Epithelial cell of proximal tubule (primary cell): ENCODE data around the gene AUH. TPM values are rescaled to one million over a fixed set of nuclear protein-coding genes. Genes with fewer than 3 reads are reported as not detected.

ENCODE experiments used
- DNase-seq: peaks from one replicate; pipeline ENCODE4 v3.0.0-alpha.2; 2011; ENCODE audit warnings: low read depth
- H3K4me3 ChIP-seq: 2 replicates; pipeline ENCODE4 v1.5.1; 2011; ENCODE audit warnings: low read depth, mild to moderate bottlenecking, low read length
- total RNA-seq: library from RNA; depleted of rRNA; stranded (reverse); fragments of >200 nt; gene quantifications from 2 replicates; pipeline ENCODE4 v1.2.3, GENCODE V29; 2015
- TF ChIP-seq, protein P1 (sequence below): conservative IDR thresholded peaks from 2 replicates; pipeline ENCODE4 v1.5.1; 2012; ENCODE audit warnings: low read depth, mild to moderate bottlenecking, low read length

AUH gene
- total RNA-seq, 1 donor from 2014 or later, result 16.8 TPM

- no peak for DNase-seq
- no peak overlapping the region for H3K4me3 ChIP-seq
- TF ChIP-seq, protein P1, sequence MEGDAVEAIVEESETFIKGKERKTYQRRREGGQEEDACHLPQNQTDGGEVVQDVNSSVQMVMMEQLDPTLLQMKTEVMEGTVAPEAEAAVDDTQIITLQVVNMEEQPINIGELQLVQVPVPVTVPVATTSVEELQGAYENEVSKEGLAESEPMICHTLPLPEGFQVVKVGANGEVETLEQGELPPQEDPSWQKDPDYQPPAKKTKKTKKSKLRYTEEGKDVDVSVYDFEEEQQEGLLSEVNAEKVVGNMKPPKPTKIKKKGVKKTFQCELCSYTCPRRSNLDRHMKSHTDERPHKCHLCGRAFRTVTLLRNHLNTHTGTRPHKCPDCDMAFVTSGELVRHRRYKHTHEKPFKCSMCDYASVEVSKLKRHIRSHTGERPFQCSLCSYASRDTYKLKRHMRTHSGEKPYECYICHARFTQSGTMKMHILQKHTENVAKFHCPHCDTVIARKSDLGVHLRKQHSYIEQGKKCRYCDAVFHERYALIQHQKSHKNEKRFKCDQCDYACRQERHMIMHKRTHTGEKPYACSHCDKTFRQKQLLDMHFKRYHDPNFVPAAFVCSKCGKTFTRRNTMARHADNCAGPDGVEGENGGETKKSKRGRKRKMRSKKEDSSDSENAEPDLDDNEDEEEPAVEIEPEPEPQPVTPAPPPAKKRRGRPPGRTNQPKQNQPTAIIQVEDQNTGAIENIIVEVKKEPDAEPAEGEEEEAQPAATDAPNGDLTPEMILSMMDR, result no peak
Measured at GRCh38 chr9:91271156-91271555, 90.6 kb downstream of the AUH start.

- H3K4me3 ChIP-seq, result no peak overlapping the region
- no peak for DNase-seq
- TF ChIP-seq, protein P1, result no peak
Measured at GRCh38 chr9:91269907-91270491, 91.7 kb downstream of the AUH start.

GRCh38 chr9:91266448-91266847 lies 95.3 kb downstream of the AUH start:
- H3K4me3 ChIP-seq, result no peak overlapping the region
- DNase-seq, result no peak
- TF ChIP-seq, protein P1, result no peak

GRCh38 chr9:91265514-91265913 lies 96.2 kb downstream of the AUH start:
- TF ChIP-seq, protein P1, result no peak
- H3K4me3 ChIP-seq, result no peak overlapping the region
- no peak for DNase-seq

GRCh38 chr9:91261417-91261816 lies 100.3 kb downstream of the AUH start:
- TF ChIP-seq, protein P1, result no peak
- no peak for DNase-seq

DNA sequence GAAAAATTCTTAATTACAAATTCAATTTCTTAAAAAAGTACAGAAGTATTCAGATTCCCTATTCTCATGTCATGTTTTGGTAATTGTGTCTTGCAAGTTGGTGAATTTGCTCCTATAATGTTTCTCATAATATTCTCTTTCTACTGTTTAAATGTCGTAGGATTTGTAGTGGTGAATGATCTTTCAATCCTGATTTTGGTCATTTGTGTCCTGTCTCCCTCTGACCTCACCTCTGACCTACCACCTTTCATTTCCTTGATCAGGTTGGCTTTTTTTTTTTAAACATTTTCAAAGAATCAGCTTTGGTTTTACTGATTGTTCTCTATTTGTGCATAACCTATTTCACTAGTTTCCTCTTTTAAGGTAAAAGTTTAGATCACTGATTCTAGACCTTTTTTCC lies 102.6 kb downstream of the AUH start:
- no peak overlapping the region for H3K4me3 ChIP-seq
- DNase-seq, result no peak
- TF ChIP-seq, protein P1, result no peak

More at GRCh38 chr9:91261417-91261816, 100.3 kb downstream of the AUH start:
- no peak overlapping the region for H3K4me3 ChIP-seq

DNA sequence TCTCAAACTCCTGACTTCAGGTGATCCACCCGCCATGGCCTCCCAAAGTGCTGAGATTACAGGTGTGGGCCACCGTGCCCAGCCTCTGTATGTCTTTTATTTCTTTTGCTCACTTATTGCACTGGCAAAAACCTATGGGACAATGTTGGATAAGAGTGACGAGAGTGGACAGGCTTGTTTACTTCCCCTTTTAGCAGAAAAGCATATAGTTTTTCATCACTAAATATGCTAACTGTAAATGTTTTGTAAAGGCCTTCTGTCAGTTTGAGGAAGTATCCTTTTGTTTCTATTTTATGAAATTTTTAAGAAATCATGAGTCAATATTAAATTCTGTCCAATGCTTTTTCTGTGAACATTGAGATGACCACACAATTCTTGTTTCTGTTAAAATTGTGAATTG lies 103.3 kb downstream of the AUH start:
- TF ChIP-seq, protein P1, result no peak
- no peak for DNase-seq
- no peak overlapping the region for H3K4me3 ChIP-seq
